SKM-1 (cell line): ENCODE measurements around the gene PRSS12.

Experiments
- DNase-seq: peaks from one replicate; lab custom pipeline; 2025; ENCODE audit not compliant: unreplicated experiment; lab: John Stamatoyannopoulos, UW

Gene PRSS12

DNA sequence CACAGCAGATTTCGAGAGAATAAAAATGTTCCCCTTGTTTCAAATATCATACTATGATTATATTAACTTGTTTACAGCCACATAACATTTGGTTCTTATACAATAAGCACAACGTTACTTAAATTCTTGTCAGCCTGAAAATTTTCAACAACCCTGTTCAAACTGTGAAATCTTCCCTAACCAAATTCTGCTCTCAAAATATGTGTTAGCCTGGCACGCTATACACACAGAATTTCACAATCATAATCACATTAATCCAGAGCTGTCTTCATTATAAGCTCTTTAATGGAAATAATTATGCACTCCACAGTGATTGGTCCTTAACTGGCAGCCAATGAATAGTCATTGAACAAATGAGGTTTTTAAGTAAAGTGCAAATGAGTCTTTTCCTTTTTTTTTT, 7.3 kb upstream of the PRSS12 start:
- DNase-seq: no peak

GRCh38 chr4:118357601-118358000, 4.8 kb upstream of the PRSS12 start:
- no peak for DNase-seq

- no peak for DNase-seq
Measured at GRCh38 chr4:118356731-118357130, 3.9 kb upstream of the PRSS12 start.

GRCh38 chr4:118356111-118356510, 3.3 kb upstream of the PRSS12 start:
- no peak for DNase-seq

DNA sequence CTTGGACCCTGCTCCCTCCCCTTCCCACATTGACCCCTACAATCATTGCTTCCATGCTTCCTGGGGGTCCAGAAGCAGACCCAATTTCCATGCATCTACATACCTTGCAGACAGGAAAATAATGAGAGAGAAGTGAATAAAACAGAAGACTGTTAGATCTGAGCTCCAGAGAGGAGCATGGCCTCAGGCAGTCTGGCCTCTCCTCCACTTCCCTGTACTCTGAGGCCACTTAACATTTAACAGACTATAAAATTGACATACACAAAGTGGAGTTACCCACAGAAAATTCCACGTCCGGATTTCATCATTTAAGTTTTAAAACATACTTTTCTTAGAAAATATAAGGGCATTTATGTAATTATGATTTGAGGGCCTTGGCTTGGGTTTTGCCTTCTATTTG, 2.1 kb upstream of the PRSS12 start:
- DNase-seq: no peak

- DNase-seq: no peak
Measured at GRCh38 chr4:118353534-118354030, 779 bp upstream of the PRSS12 start.

- no peak for DNase-seq
Measured at GRCh38 chr4:118351851-118352827, 664 bp downstream of the PRSS12 start.

DNA sequence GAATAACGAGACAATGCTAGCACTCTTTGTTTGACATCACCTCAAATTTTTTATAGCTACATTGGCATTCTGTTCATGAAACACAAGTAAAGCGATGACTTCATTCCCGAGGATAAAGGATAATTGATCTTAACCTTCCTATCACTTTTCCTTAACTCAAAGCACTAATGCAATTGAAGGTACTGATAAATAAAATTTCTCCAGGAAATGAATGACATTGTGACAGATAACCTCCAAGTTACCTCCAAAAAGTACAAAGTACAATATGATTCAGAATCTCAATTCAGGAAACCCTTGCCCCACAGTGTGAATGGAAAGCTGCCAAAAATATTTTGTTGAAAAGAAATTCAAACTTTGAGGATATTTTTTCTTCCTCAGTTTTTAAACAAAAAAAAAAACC, 1.8 kb downstream of the PRSS12 start:
- DNase-seq: no peak

DNA sequence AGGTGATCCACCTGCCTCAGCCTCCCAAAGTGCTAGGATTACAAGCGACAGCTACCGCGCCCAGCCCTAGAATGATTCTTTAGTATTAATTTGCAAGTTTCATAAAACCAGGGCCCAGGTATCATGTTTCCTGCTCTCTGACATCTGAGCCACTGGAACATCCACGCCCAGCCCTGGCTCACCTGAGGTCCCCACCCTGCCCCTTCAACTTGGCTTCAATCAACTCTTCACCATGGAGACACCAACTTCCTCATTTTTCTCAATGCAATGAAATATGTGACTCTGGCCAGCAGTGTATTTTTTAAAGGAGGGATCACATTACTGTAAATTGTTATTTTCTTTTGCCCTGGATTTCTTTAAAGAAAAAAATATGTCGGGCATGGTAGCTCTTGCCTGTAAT, 3.9 kb downstream of the PRSS12 start:
- DNase-seq: no peak

DNA sequence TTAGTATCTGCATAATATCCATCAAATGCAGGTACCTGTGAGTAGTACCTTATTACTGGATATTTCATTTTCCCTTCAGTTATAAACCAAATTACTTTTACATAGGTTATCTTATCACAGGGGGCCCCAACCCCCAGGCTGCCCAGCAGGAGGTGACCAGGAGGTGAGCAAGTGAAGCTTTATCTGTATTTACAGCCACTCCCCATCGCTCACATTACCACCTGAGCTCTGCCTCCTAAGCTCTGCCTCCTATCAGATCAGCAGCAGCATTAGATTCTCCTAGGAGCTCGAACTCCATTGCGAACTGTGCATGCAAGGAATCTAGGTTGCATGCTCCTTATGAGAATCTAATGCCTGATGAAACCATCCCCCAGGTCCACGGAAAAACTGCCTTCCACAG, 6.3 kb downstream of the PRSS12 start:
- DNase-seq: no peak

DNA sequence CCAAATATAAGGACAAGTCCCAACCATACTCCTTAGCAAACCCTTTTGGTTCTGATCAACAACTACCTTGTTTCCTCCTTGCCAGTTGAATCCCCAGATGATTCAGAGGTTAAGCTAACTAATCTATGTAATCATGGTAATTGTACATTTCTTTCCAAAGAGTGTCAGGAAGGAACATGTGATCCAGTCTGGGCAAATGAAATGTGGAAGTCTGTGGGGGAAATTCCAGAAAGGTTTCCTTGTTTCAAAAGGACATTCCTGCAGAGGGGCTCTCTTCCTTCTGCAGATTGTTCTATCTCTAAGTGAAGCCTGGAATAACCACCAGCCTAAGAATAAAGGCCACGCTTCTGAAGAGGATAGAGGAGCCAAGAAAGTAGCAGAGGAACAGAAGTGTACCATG, 7.0 kb downstream of the PRSS12 start:
- DNase-seq: no peak

GRCh38 chr4:118344801-118345200, 8.0 kb downstream of the PRSS12 start:
- no peak for DNase-seq

DNA sequence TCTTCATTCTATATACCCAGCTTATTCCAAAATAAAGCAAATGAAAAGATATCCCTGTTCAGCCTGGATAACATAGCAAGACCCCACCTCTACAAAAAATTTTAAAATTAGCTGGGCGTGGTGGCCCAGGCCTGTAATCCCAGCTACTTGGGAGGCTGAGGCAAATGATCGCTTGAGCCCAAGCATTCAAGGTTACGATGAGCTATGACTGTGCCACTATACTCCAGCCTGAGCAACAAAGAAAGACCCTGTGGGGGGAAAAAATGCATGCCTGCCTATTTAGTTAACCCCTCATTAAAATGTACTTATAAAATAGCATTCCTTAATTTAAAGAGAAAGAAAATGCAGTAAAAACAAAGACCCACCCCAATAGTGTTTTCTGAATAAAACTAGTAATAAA, 9.3 kb downstream of the PRSS12 start:
- no peak for DNase-seq

DNA sequence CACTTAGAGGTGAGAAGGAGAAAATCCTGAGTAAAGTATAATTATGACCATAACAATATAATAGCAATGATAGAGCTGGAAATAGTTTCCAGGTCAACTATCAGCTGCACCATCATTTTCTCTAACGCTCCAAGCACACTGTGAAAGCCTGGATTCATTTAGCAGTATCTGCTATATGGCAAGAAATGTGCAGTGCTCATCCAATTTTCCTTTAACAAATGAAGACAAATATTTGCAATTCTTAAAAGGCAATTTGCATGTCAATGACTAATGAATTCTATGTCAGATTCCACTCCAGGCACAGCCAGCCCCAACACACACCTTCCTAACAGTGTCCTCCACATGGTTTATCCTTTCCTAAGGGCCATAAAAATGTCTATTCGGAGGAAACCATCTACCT, 12.7 kb downstream of the PRSS12 start:
- DNase-seq: no peak

GRCh38 chr4:118338981-118339765, 13.6 kb downstream of the PRSS12 start:
- no peak for DNase-seq

- DNase-seq: no peak
Measured at GRCh38 chr4:118338518-118338917, 14.3 kb downstream of the PRSS12 start.

- DNase-seq: no peak
Measured at GRCh38 chr4:118337954-118338353, 14.8 kb downstream of the PRSS12 start.

- no peak for DNase-seq
Measured at GRCh38 chr4:118335774-118336173, 17.0 kb downstream of the PRSS12 start.

- DNase-seq: no peak
Measured at GRCh38 chr4:118335324-118335723, 17.5 kb downstream of the PRSS12 start.

DNA sequence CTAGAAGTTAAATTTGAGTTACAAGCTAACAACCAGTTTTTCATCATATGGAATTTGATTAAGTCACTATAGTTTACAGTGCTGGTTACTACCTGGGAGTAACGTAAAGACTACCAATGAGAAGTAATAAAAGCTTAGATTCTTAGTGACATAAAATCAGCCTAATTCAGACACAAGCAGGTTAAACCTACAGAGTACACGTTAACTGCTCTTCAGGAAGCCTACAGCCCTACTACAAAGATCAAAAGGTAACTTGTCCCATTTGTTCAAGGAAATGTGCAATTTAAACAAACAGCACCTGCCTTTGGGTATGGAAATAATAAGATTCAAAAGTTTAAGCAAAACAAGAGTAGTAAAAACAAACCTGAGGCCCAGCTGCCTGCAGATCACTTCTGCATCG, 21.5 kb downstream of the PRSS12 start:
- DNase-seq: no peak

DNA sequence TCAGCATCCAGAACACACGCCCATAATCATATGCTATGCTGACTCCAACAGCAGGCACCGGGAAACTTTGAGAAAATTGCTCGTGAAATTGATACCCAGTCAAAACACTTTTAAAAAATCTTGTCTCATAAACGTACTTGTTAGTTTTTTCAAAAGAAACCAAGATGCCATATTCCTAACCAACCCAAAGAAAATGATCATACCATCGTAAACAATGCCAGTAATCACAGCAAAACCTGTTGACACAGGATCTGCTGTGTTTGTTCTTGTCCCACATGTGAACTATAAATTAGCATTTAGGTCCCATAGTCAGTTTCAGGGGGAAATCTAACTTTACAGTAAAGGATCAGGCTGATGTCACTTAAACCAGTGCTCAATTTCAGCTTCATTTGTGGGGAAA, 23.0 kb downstream of the PRSS12 start:
- DNase-seq: no peak
